Kidney glomerular epithelial cell (primary cell): ENCODE data around the gene HPS1.

Source experiments
- DNase-seq: peaks from one replicate; lab custom pipeline; 2025; lab: John Stamatoyannopoulos, UW

Gene HPS1

GRCh38 chr10:98431016-98431415 lies 15.7 kb downstream of the HPS1 start:
- no peak for DNase-seq

- no peak for DNase-seq
These were observed 16.3 kb downstream of the HPS1 start for GRCh38 chr10:98430427-98430826.

GRCh38 chr10:98429320-98430072 lies 17.2 kb downstream of the HPS1 start:
- no peak for DNase-seq

GRCh38 chr10:98427011-98427515 lies 19.7 kb downstream of the HPS1 start:
- DNase-seq = no peak

- peak; percentile 1 for DNase-seq
These were observed 21.0 kb downstream of the HPS1 start for GRCh38 chr10:98425511-98426352.

- DNase-seq = no peak
These were observed 22.2 kb downstream of the HPS1 start for GRCh38 chr10:98424295-98425254.

GRCh38 chr10:98423691-98424120 lies 23.0 kb downstream of the HPS1 start:
- DNase-seq = no peak

- no peak for DNase-seq
These were observed 24.6 kb downstream of the HPS1 start for GRCh38 chr10:98422182-98422581.

- DNase-seq = no peak
These were observed 25.9 kb downstream of the HPS1 start for GRCh38 chr10:98420786-98421185.

GRCh38 chr10:98419469-98420261 lies 27.1 kb downstream of the HPS1 start:
- DNase-seq = no peak

- no peak for DNase-seq
These were observed 27.9 kb downstream of the HPS1 start for GRCh38 chr10:98418665-98419468.

- no peak for DNase-seq
These were observed 28.6 kb downstream of the HPS1 start for GRCh38 chr10:98417973-98418664.

GRCh38 chr10:98417481-98417959 lies 29.2 kb downstream of the HPS1 start:
- DNase-seq = no peak

- no peak for DNase-seq
These were observed 29.9 kb downstream of the HPS1 start for GRCh38 chr10:98416606-98417388.

- no peak for DNase-seq
These were observed 31.0 kb downstream of the HPS1 start for GRCh38 chr10:98415731-98416119.

- DNase-seq = peak; percentile 90
These were observed 31.6 kb downstream of the HPS1 start, which contains the start of gene PYROXD2 for GRCh38 chr10:98414932-98415730. TSS of gene PYROXD2 (minus strand) at chr10:98415182. CDS start at chr10:98415135, 47 bp downstream.

GRCh38 chr10:98414578-98414931 lies 32.2 kb downstream of the HPS1 start:
- no peak for DNase-seq

- DNase-seq = no peak
These were observed 35.0 kb downstream of the HPS1 start for GRCh38 chr10:98411768-98412167.
